Measurements from ENCODE around the gene PPP2R2C.

PPP2R2C gene

DNA sequence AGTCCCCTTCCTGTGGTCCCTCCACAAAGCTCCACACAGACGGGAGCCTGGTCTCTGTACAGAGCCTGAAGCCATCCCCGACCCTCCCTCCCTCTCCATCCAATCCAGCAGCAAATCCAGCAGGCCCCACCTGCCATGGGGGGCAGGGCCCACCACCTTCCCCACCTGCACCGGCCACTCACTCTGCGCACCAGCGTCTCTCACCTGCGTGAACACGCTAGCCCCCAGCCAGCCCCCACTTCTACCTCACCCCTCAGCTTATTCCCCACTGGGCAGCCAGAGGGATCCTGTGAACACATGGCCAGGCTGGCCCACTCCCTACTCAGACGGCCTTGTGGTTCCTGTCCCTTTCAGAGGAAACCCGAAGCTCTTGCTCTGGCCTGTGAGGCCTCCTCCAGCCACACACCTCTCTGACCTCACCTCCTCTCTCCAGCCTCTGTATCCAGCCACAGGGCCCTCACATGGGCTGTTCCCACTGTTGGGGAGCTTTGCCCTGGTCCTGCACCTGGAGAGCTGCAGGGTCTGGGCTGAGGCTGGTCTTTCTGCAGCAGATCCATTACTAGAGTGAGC is 131.9 kb downstream of the PPP2R2C start:
- H3K4me3 ChIP-seq: no peak overlapping the region
- DNase-seq (ENCODE audit: low spot score): no peak
- TF ChIP-seq, protein P1, sequence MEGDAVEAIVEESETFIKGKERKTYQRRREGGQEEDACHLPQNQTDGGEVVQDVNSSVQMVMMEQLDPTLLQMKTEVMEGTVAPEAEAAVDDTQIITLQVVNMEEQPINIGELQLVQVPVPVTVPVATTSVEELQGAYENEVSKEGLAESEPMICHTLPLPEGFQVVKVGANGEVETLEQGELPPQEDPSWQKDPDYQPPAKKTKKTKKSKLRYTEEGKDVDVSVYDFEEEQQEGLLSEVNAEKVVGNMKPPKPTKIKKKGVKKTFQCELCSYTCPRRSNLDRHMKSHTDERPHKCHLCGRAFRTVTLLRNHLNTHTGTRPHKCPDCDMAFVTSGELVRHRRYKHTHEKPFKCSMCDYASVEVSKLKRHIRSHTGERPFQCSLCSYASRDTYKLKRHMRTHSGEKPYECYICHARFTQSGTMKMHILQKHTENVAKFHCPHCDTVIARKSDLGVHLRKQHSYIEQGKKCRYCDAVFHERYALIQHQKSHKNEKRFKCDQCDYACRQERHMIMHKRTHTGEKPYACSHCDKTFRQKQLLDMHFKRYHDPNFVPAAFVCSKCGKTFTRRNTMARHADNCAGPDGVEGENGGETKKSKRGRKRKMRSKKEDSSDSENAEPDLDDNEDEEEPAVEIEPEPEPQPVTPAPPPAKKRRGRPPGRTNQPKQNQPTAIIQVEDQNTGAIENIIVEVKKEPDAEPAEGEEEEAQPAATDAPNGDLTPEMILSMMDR (IDR thresholded peaks at IDR 0.05): no peak
- no peak overlapping the region for H3K27ac ChIP-seq

DNA sequence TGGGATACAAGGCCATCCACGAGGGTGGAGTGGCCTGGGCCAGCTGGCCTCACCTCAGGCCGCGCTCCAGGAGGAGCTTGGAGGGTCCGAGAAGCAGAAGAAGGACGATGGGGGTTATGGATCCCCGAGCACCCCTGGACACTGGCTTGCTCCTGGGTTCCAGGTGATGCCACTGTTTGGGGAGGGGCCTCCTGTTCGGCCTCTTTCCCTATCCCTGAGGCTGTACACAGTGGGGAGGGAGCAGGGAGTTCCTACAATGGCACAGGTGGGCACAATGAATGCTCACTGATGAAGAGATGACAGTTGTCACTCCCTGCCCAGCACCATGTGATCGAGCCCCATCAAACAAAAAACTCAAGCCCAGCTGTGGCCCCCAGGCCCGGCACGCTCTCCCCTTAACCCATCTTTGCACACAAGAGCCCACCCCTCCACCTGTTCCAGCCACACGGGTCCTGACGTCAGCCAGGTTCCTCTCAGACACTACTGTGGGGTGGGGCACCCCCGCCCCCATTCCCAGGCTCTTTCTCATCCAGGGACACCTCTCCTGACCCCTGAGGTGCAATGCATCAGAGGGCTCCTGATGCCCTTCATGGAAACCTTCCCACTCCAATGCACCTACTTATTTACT is 132.5 kb downstream of the PPP2R2C start:
- no peak for DNase-seq (ENCODE audit: low spot score)
- Histone ChIP-seq H3K27ac (no peak overlapping the region), H3K4me3 (no peak overlapping the region)
- TF ChIP-seq, protein P1 (IDR thresholded peaks at IDR 0.05): no peak

DNA sequence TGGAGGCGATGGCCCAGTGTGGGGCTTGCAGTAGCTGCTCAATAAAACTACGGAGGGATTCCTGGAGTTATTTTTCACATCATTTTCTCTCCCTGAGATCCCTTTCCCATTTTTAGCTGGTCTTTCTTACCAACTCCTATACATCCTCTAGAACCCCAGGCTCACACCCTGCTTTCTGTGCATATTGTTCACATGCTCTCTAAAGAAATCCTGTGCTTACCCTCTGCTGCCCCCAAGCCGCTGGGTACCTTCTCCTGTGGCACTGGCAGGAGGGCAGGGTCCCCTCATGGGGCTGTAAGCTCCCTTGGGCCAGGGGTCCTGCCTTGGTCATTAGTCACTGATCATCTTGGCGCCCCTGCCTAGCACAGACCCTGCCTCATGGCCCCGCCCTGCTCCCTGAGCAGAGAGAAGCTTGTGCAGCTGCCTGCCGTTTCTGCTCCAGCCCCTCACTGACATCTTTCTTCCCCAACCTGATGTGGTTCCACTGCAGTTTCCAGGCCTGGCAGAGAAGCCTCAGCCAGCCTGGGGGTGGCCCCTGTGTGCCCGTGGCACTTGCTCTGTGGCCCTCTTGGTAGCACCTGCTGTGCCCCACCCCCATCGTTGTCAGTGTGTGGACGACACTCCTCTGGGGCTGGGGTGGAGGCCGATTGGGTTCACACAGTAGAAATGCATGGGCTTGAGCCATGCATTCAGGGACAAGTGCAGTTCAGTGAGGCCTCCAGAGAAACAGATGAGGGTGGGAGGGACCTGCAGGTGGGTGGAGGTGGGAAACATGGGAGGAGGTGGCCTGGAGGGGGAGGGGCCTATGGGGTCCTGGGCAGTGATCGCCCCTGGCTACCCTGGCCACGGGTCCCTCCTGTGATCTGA is 133.2 kb downstream of the PPP2R2C start:
- Histone ChIP-seq H3K4me3 (no peak overlapping the region), H3K27ac (no peak overlapping the region)
- TF ChIP-seq, protein P1 (IDR thresholded peaks at IDR 0.05): no peak
- no peak for DNase-seq (ENCODE audit: low spot score)

DNA sequence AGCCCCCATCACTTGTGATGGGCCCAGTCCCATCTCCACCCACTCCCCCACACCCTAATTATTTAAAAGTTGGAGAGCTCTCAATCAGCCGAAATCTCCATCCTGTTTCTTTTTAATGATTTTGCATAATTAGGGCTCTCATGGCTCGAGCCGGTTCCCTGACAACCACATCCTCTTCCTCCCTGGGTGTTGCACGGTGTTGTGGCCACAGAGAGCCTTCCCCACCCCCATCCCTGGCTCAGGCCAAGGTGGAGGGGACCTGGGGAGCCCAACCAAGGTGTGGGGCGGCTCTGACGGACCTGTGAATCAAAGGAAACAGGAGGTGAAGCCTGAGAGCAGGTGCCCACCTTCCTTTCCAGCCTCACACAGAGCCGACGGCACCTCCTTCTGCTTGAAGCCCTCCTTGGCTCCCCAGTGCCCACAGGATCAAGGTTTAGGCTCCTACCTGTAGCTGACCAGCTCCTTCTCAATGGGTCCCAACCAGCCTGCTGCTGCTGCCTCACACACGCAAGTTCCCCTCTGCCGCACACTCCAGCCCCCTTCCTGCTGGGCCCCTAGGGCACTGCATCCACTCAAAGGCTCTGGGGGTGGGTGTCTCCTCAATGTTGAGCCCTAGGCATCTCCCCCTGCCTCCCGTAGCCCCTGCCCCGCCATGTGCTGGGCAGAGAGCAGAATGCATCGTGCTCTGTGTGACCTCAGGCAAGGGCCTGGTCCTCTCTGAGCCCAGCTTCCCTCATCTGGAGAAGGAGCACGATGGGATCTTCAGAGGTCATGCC is 134.1 kb downstream of the PPP2R2C start:
- H3K4me3 ChIP-seq: no peak overlapping the region
- no peak overlapping the region for H3K27ac ChIP-seq
- no peak for DNase-seq (ENCODE audit: low spot score)
- TF ChIP-seq, protein P1 (IDR thresholded peaks at IDR 0.05): no peak

DNA sequence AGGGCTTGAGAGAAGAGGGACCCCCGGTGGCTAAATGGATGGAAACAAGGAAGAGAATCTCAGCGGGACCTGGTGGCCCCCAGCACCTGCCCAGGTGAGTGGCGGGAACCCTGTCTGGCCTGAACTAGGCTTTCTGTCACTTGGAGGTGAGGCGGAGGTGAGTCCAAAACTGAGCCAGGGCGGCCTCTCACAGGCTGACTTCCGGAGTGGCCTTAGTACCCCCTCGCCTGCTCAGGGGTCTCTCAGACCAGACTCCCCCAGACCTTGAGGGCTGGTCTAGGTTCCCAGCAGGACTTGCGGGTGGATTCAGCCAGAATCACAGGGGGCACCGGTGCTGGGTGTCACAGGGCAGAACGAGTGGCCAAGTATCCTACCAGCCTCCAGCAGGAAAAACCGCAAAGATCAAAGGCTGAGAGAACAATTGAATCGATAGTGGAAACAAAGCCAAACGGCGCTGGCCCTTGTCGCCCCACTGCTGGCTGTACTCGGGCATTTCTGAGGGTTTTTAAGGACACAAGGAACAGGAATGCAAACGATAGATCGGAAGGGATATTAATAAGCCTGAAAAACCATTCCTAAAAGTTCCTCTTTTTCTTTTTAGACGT is 135.0 kb downstream of the PPP2R2C start:
- DNase-seq (ENCODE audit: low spot score): no peak
- Histone ChIP-seq H3K4me3 (no peak overlapping the region), H3K27ac (no peak overlapping the region)
- TF ChIP-seq, protein P1 (IDR thresholded peaks at IDR 0.05): no peak

DNA sequence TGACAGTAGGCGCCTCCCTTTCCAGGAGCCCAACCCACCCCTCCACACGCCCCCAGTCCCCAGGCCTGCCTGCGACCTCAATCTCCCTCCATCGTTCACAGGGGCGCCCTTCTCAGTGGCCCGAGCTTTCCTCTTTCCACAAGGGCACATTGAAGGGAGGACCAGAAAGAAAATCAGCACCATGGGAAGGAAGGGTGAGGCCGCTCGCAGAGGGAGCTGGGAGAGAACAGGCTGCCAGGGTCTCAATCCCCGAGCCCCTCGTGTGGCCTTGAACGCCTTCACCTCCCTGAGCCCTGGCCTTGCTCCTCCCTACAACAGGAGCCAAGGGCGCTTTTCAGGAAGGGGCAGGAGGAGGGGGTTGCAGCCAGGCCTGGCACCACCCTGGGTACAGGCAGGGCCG is 136.2 kb downstream of the PPP2R2C start:
- Histone ChIP-seq H3K27ac (no peak overlapping the region), H3K4me3 (no peak overlapping the region)
- DNase-seq (ENCODE audit: low spot score): no peak
- TF ChIP-seq, protein P1 (IDR thresholded peaks at IDR 0.05): no peak
